ENCODE measurements around the gene STIM2. TPM values are rescaled to one million over a fixed set of nuclear protein-coding genes. Genes with fewer than 3 reads are reported as not detected.
A peak's percentile ranks its signal among the peaks of the same experiment; 100 is the strongest.

STIM2 gene
- total RNA-seq, 2 experiments from 2014 or later = 40.5 to 43.1 TPM

GRCh38 chr4:26996745-26997144 lies 136.1 kb downstream of the STIM2 start:
- CTCF ChIA-PET = no interaction called here
- no peak overlapping the region for H3K4me3 Mint-ChIP-seq
- intact Hi-C loops (cut with micrococcal nuclease) = loop anchor here (1.0 kb wide), 1 partner anchor 920 kb away; no protein-coding TSS in a partner anchor

DNA sequence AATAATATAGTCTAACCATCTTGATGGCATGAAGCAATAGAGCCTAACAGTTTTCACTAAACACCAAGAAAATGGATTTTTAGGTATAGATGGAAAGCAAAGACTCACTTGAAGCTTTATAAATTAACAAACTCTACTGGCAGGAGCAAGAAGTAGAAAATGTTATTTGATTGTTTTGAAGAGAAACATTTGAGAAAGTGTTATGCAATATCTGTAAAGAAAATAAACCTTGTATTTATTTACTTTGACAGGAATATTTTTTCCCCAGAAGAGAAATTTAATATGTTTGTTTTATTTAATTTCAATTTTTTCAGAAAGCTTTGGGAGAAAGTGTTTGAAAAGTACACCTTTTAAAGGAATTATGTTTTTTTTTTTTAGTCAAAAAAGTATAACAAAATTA lies 139.0 kb downstream of the STIM2 start:
- H3K4me1 Mint-ChIP-seq (ENCODE audit: low read depth) = peaks cover 54% of the 10 kb centered on the region
- no peaks in the 10 kb centered on the region for H3K9me3 Mint-ChIP-seq
- no peaks in the 10 kb centered on the region for H3K27me3 Mint-ChIP-seq (ENCODE audit: low read depth)
- DNase-seq = no peak
- H3K27ac Mint-ChIP-seq = no peak overlapping the region
- peaks cover 7% of the 10 kb centered on the region for H3K36me3 Mint-ChIP-seq (ENCODE audit: low read depth)
- no peak overlapping the region for H3K4me3 Mint-ChIP-seq
- CTCF ChIA-PET = interaction anchor here (1.0 to 2.6 kb wide), 5 partner anchors 10 to 136 kb away, joined by 3 to 19 read pairs (median 3); no protein-coding TSS in a partner anchor
- intact Hi-C loops (cut with micrococcal nuclease) = loop anchor here (5.0 to 10.0 kb wide), 6 partner anchors 212 to 1137 kb away; partner anchors contain the start of genes SEL1L3 and TBC1D19

More at GRCh38 chr4:26996745-26997144, 136.1 kb downstream of the STIM2 start:
- Mint-ChIP-seq H3K9me3 (no peaks in the 10 kb centered on the region), H3K27me3 (ENCODE audit: low read depth) (no peaks in the 10 kb centered on the region), H3K4me1 (ENCODE audit: low read depth) (peaks cover 30% of the 10 kb centered on the region), H3K36me3 (ENCODE audit: low read depth) (peaks cover 5% of the 10 kb centered on the region), H3K27ac (peak overlapping the region; percentile 70)
- DNase-seq = no peak

GRCh38 chr4:27000122-27000521 lies 139.5 kb downstream of the STIM2 start:
- no peak for DNase-seq
- Mint-ChIP-seq H3K4me3 (no peak overlapping the region), H3K4me1 (ENCODE audit: low read depth) (peaks cover 58% of the 10 kb centered on the region), H3K27ac (no peak overlapping the region), H3K9me3 (no peaks in the 10 kb centered on the region), H3K36me3 (ENCODE audit: low read depth) (peaks cover 7% of the 10 kb centered on the region), H3K27me3 (ENCODE audit: low read depth) (no peaks in the 10 kb centered on the region)
- CTCF ChIA-PET = interaction anchor here (1.1 to 2.6 kb wide), 8 partner anchors 8 to 139 kb away, joined by 3 to 19 read pairs (median 4); no protein-coding TSS in a partner anchor
- intact Hi-C loops (cut with micrococcal nuclease) = loop anchor here (5.0 to 10.0 kb wide), 6 partner anchors 213 to 1138 kb away; partner anchors contain the start of genes SEL1L3 and TBC1D19

GRCh38 chr4:27000820-27001219 lies 140.2 kb downstream of the STIM2 start:
- Mint-ChIP-seq H3K36me3 (ENCODE audit: low read depth) (peaks cover 4% of the 10 kb centered on the region), H3K4me3 (no peak overlapping the region), H3K27ac (no peak overlapping the region), H3K27me3 (ENCODE audit: low read depth) (no peaks in the 10 kb centered on the region), H3K4me1 (ENCODE audit: low read depth) (peaks cover 63% of the 10 kb centered on the region), H3K9me3 (no peaks in the 10 kb centered on the region)
- peak; percentile 30 for DNase-seq
- CTCF ChIA-PET = interaction anchor here (0.7 to 2.6 kb wide), 10 partner anchors 9 to 163 kb away, joined by 3 to 19 read pairs (median 4); no protein-coding TSS in a partner anchor
- intact Hi-C loops (cut with micrococcal nuclease) = loop anchor here (5.0 to 10.0 kb wide), 6 partner anchors 214 to 1139 kb away; partner anchors contain the start of genes SEL1L3 and TBC1D19

DNA sequence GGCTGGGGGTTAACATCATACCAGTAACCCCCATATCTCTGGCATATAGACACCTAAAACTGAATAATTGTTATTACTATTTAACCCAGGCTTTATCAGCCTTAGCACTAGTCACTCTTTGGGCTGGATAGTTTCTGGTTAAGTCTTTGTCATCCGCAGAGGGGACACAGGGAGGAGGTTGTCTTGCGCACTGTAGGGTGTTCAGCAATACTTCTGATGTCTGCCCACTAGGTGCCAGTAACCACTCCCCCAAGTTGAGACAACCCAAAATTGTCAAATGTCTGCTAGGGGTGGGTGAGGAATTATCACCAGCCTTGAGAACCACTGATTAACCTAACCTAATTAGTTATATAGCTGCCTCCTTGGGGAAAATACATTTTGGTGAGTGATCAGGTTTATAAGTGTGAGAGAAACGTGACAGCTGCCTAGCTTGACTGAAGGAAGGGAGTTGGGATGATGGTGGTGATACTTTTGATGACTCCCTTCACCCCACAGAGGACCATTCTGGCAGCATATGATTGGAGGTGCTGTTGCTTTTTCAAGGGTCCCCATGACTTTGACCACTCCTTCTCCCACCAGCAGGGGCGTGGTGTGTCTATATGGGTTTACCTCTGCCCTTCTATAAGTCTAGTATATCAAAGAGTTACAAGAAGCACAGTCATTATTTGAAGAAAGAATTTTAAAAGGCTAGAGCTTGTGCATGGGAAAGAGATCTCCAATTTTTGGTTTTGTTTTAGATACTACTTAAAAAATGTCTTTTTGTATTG lies 140.9 kb downstream of the STIM2 start:
- Mint-ChIP-seq H3K4me3 (no peak overlapping the region), H3K4me1 (ENCODE audit: low read depth) (peaks cover 67% of the 10 kb centered on the region), H3K9me3 (no peaks in the 10 kb centered on the region), H3K36me3 (ENCODE audit: low read depth) (peaks cover 3% of the 10 kb centered on the region), H3K27me3 (ENCODE audit: low read depth) (no peaks in the 10 kb centered on the region), H3K27ac (no peak overlapping the region)
- CTCF ChIA-PET = interaction anchor here (0.7 to 2.6 kb wide), 9 partner anchors 8 to 164 kb away, joined by 3 to 19 read pairs (median 4); no protein-coding TSS in a partner anchor
- DNase-seq = no peak
- intact Hi-C loops (cut with micrococcal nuclease) = loop anchor here (5.0 to 10.0 kb wide), 6 partner anchors 214 to 1139 kb away; partner anchors contain the start of genes SEL1L3 and TBC1D19

DNA sequence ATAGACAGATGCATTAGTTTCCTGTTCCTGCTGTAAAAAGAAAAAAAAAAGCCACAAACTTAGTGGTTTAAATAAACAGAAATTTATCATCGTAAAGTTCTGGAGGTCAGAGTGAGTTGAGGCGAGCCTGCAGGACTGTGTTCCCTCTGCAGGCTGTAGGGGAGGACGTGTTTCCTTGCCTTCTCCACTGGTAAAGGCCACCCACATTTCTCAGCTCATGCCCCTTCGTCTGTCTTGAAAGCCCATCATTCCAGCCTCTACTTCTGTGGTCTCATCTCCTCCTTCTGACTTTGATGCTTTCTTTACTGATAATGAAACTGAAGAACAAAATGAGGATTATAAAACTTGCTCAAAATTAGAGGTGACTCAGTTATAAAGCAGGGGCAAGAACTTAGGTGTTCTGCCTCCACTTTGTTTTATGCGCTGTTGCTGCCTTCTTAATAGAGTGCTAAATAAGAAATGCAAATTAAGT lies 143.0 kb downstream of the STIM2 start:
- intact Hi-C loops (cut with micrococcal nuclease) = loop anchor here (1.0 to 10.0 kb wide), 16 partner anchors 9 to 1141 kb away; partner anchors contain the start of genes SEL1L3, STIM2 and TBC1D19
- peak; percentile 64 for DNase-seq
- peak overlapping the region; percentile 39 for H3K4me3 Mint-ChIP-seq
- H3K36me3 Mint-ChIP-seq (ENCODE audit: low read depth) = peaks cover 4% of the 10 kb centered on the region
- H3K27me3 Mint-ChIP-seq (ENCODE audit: low read depth) = no peaks in the 10 kb centered on the region
- H3K9me3 Mint-ChIP-seq = no peaks in the 10 kb centered on the region
- H3K4me1 Mint-ChIP-seq (ENCODE audit: low read depth) = peaks cover 64% of the 10 kb centered on the region
- H3K27ac Mint-ChIP-seq = peak overlapping the region; percentile 84
- CTCF ChIA-PET = interaction anchor here (0.6 to 1.4 kb wide), 5 partner anchors 117 to 465 kb away, joined by 3 to 4 read pairs (median 3); no protein-coding TSS in a partner anchor

GRCh38 chr4:27005501-27005900 lies 144.9 kb downstream of the STIM2 start:
- no peak for DNase-seq
- Mint-ChIP-seq H3K4me3 (no peak overlapping the region), H3K27ac (peak overlapping the region; percentile 36), H3K27me3 (ENCODE audit: low read depth) (no peaks in the 10 kb centered on the region), H3K9me3 (no peaks in the 10 kb centered on the region), H3K36me3 (ENCODE audit: low read depth) (peaks cover 8% of the 10 kb centered on the region), H3K4me1 (ENCODE audit: low read depth) (peaks cover 64% of the 10 kb centered on the region)
- CTCF ChIA-PET = interaction anchor here (1.2 to 1.5 kb wide), 2 partner anchors 12 to 176 kb away, joined by 3 to 4 read pairs; no protein-coding TSS in a partner anchor
- intact Hi-C loops (cut with micrococcal nuclease) = loop anchor here (2.0 to 10.0 kb wide), 3 partner anchors 259 to 1021 kb away; no protein-coding TSS in a partner anchor

DNA sequence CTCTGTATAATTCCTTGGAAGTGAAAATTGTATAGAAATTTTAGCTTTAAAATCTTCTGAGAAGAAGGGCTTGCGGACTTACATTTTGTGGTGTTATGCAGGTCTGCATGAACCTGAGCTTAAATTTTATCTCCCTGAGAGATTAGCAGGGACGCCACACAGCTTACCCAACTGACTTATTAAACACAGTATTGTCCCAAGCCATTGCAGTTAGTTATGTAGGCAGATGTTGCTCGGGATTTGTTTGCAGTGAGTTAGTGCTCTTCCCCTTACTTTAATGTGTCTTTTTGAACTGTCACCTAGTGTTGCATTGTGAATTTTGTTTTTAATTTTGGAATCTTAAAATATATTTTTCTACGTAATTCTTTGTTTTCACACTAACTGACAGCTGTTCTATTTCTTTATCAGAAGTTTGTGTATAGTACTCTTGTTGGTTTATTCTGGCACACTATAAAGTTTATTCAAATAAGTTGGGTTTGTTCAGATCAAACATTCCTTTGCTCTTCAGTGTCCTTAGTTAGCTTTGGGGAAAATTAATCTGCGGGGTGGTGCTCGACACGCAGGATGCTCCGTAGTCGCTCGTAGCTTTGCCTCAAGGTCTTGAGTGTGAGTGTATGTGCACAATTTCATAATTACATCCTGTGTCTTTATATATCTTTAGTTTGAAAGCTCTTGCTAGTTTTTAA lies 145.4 kb downstream of the STIM2 start:
- no peak for DNase-seq
- H3K4me3 Mint-ChIP-seq = no peak overlapping the region
- no peaks in the 10 kb centered on the region for H3K9me3 Mint-ChIP-seq
- H3K4me1 Mint-ChIP-seq (ENCODE audit: low read depth) = peaks cover 61% of the 10 kb centered on the region
- no peaks in the 10 kb centered on the region for H3K27me3 Mint-ChIP-seq (ENCODE audit: low read depth)
- peaks cover 8% of the 10 kb centered on the region for H3K36me3 Mint-ChIP-seq (ENCODE audit: low read depth)
- intact Hi-C loops (cut with micrococcal nuclease) = loop anchor here (2.0 to 10.0 kb wide), 3 partner anchors 259 to 1021 kb away; no protein-coding TSS in a partner anchor
- CTCF ChIA-PET = interaction anchor here (0.7 to 2.3 kb wide), 5 partner anchors 12 to 676 kb away, joined by 3 to 7 read pairs (median 4); no protein-coding TSS in a partner anchor
- peak overlapping the region; percentile 59 for H3K27ac Mint-ChIP-seq

- intact Hi-C loops (cut with micrococcal nuclease) = loop anchor here (10.0 kb wide), 1 partner anchor 1022 kb away; no protein-coding TSS in a partner anchor
- H3K4me1 Mint-ChIP-seq (ENCODE audit: low read depth) = peaks cover 55% of the 10 kb centered on the region
- H3K27ac Mint-ChIP-seq = peak overlapping the region; percentile 59
- H3K36me3 Mint-ChIP-seq (ENCODE audit: low read depth) = peaks cover 8% of the 10 kb centered on the region
- no peaks in the 10 kb centered on the region for H3K27me3 Mint-ChIP-seq (ENCODE audit: low read depth)
- no peak overlapping the region for H3K4me3 Mint-ChIP-seq
- no peaks in the 10 kb centered on the region for H3K9me3 Mint-ChIP-seq
- CTCF ChIA-PET = interaction anchor here (0.7 to 2.3 kb wide), 7 partner anchors 13 to 677 kb away, joined by 3 to 7 read pairs (median 4); no protein-coding TSS in a partner anchor
- DNase-seq = no peak
Measured at GRCh38 chr4:27006646-27007045, 146.0 kb downstream of the STIM2 start.

DNA sequence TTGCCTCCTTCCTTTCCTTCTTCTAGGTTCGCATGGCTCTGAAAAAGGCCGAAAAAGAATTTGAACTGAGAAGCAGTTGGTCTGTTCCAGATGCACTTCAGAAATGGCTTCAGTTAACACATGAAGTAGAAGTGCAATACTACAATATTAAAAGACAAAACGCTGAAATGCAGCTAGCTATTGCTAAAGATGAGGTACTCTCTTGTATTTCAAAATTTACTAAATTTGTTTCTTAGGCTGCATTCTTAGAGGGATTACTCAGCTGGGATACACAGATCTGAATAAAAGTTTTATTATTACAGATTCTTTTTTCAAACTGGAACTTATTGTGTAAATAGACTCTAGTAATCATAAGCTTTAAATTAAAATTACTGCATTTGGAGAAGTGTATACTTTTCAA lies 146.9 kb downstream of the STIM2 start:
- H3K27me3 Mint-ChIP-seq (ENCODE audit: low read depth) = no peaks in the 10 kb centered on the region
- no peaks in the 10 kb centered on the region for H3K9me3 Mint-ChIP-seq
- CTCF ChIA-PET = interaction anchor here (0.7 to 2.3 kb wide), 10 partner anchors 16 to 677 kb away, joined by 3 to 7 read pairs (median 3); no protein-coding TSS in a partner anchor
- DNase-seq = no peak
- H3K27ac Mint-ChIP-seq = no peak overlapping the region
- H3K4me1 Mint-ChIP-seq (ENCODE audit: low read depth) = peaks cover 49% of the 10 kb centered on the region
- intact Hi-C loops (cut with micrococcal nuclease) = loop anchor here (10.0 kb wide), 1 partner anchor 1023 kb away; no protein-coding TSS in a partner anchor
- H3K36me3 Mint-ChIP-seq (ENCODE audit: low read depth) = peaks cover 8% of the 10 kb centered on the region
- no peak overlapping the region for H3K4me3 Mint-ChIP-seq

DNA sequence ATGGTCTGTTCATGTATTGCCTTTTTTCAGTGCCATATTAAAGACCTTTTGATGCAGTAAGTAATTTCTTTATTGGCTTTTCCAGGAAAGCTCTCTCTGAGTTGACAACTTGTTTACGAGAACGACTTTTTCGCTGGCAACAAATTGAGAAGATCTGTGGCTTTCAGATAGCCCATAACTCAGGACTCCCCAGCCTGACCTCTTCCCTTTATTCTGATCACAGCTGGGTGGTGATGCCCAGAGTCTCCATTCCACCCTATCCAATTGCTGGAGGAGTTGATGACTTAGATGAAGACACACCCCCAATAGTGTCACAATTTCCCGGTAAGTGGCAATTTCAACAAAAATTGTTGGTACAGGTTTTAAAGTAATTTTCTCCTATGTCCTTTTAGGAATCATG lies 148.0 kb downstream of the STIM2 start:
- no peaks in the 10 kb centered on the region for H3K27me3 Mint-ChIP-seq (ENCODE audit: low read depth)
- no peaks in the 10 kb centered on the region for H3K9me3 Mint-ChIP-seq
- H3K4me3 Mint-ChIP-seq = no peak overlapping the region
- intact Hi-C loops (cut with micrococcal nuclease) = loop anchor here (10.0 kb wide), 1 partner anchor 1024 kb away; no protein-coding TSS in a partner anchor
- no peak overlapping the region for H3K27ac Mint-ChIP-seq
- DNase-seq = no peak
- H3K4me1 Mint-ChIP-seq (ENCODE audit: low read depth) = peaks cover 39% of the 10 kb centered on the region
- CTCF ChIA-PET = interaction anchor here (0.7 to 1.7 kb wide), 7 partner anchors 11 to 979 kb away, joined by 3 to 6 read pairs (median 4); no protein-coding TSS in a partner anchor
- H3K36me3 Mint-ChIP-seq (ENCODE audit: low read depth) = peaks cover 6% of the 10 kb centered on the region

Data from activated naive CD4-positive, alpha-beta T cell treated with anti-CD3 and anti-CD28 coated beads for 36 hours (primary cell).